GM10266 (cell line): ENCODE measurements around the gene NYAP2.

Experiments
- DNase-seq: peaks from one replicate; pipeline ENCODE4 v3.0.0; 2012; ENCODE audit errors: extremely low spot score
- CTCF ChIP-seq: IDR thresholded peaks from 2 replicates; pipeline ENCODE4 v1.5.1; 2012; ENCODE audit warnings: mild to moderate bottlenecking, low read depth; ENCODE audit not compliant: control insufficient read depth, insufficient read depth; ENCODE audit errors: missing control alignments

NYAP2 gene

GRCh38 chr2:225600865-225601264 is 201.4 kb downstream of the NYAP2 start:
- DNase-seq, result no peak
- no peak for TF ChIP-seq CTCF

- no peak for DNase-seq
- no peak for TF ChIP-seq CTCF
Measured at GRCh38 chr2:225602205-225602604, 202.7 kb downstream of the NYAP2 start.

- no peak for DNase-seq
- TF ChIP-seq CTCF, result no peak
Measured at GRCh38 chr2:225608136-225608535, 208.6 kb downstream of the NYAP2 start.

- no peak for DNase-seq
- TF ChIP-seq CTCF, result no peak
Measured at GRCh38 chr2:225612636-225613035, 213.1 kb downstream of the NYAP2 start.

GRCh38 chr2:225614915-225615314 is 215.4 kb downstream of the NYAP2 start:
- DNase-seq, result no peak
- no peak for TF ChIP-seq CTCF

GRCh38 chr2:225615514-225615913 is 216.0 kb downstream of the NYAP2 start:
- TF ChIP-seq CTCF, result no peak
- DNase-seq, result no peak

- no peak for DNase-seq
- TF ChIP-seq CTCF, result no peak
Measured at GRCh38 chr2:225616372-225616771, 216.9 kb downstream of the NYAP2 start.
